Naive thymus-derived CD8-positive, alpha-beta T cell (primary cell): Measurements from ENCODE around the gene ATP5IF1. TPM values are rescaled to one million over a fixed set of nuclear protein-coding genes. Genes with fewer than 3 reads are reported as not detected.

Experiments used
- ATAC-seq, 2 donors: fragments of 150-1000 bp; cut with Tn5 transposase in 1 of 2; sonication (Bioruptor Pico), chemical (Tn5 transposase) in 1 of 2; 1 replicate in 1 of 2; 2 replicates in 1 of 2; pipeline ENCODE4 v1.10.0; 2021; ENCODE audit warnings: mild to moderate bottlenecking in 2 of 2, moderate library complexity in 2 of 2
- POLR2A ChIA-PET: fragments of 350-600 bp; sonication (Branson Sonifier 250); formaldehyde crosslinking; loops from one replicate; lab custom pipeline; 2021; ENCODE audit warnings: antibody characterized with exemption; lab: Charles Lee
- DNase-seq, 10 donors: peaks; one replicate each; pipeline versions ENCODE4 v3.0.0 to v3.0.0-alpha.2; 2020 to 2022
- H3K27ac Mint-ChIP-seq, 10 donors: one replicate each; pipeline ENCODE4 v1.8.0; 2020 to 2022; ENCODE audit warnings: mild to moderate bottlenecking in 10 of 10, mixed read lengths in 10 of 10, moderate library complexity in 4 of 10, inconsistent platforms in 1 of 10
- H3K27me3 Mint-ChIP-seq, 5 donors: one replicate each; pipeline ENCODE4 v1.8.0; 2021 to 2022; ENCODE audit warnings: mixed read lengths in 5 of 5
- H3K36me3 Mint-ChIP-seq, 3 donors: one replicate each; pipeline ENCODE4 v1.8.0; 2020 to 2022; ENCODE audit warnings: mixed read lengths in 3 of 3, mild to moderate bottlenecking in 2 of 3, inconsistent platforms in 1 of 3
- H3K4me1 Mint-ChIP-seq, 4 donors: one replicate each; pipeline ENCODE4 v1.8.0; 2021 to 2022; ENCODE audit warnings: mixed read lengths in 4 of 4
- H3K4me3 Mint-ChIP-seq, 10 donors: one replicate each; pipeline ENCODE4 v1.8.0; 2020 to 2022; ENCODE audit warnings: mild to moderate bottlenecking in 10 of 10, mixed read lengths in 10 of 10, moderate library complexity in 6 of 10, inconsistent platforms in 1 of 10
- H3K9me3 Mint-ChIP-seq, 9 donors: one replicate each; pipeline ENCODE4 v1.8.0; 2020 to 2022; ENCODE audit warnings: mixed read lengths in 9 of 9, mild to moderate bottlenecking in 3 of 9, inconsistent platforms in 1 of 9, moderate library complexity in 1 of 9
- polyA plus RNA-seq, 3 donors: library from polyadenylated mRNA; unstranded; fragments of 300-500 nt; fragmentation: Illumina TruSeq; gene quantifications; one replicate each; pipeline ENCODE4 v1.2.3, GENCODE V29; 2021
- total RNA-seq, 8 experiments: library from RNA in 2 of 8; stranded (reverse) in 2 of 8; gene quantifications; one replicate each; pipeline ENCODE4 v1.2.3 and lab custom pipeline; 2021 to 2026

The ATP5IF1 gene
- total and polyA plus RNA-seq, 5 experiments from 2014 or later, result 113 to 666 (median 468) TPM

- DNase-seq (no peak), ATAC-seq (no peak)
- peak overlapping the region; percentile 16 to 74 (median 58) for H3K4me3 Mint-ChIP-seq
- peaks cover 23 to 78% (median 48%) of the 10 kb centered on the region in 3 donors for H3K36me3 Mint-ChIP-seq
- peaks cover 4 to 14% (median 7%) of the 10 kb centered on the region in 9 donors for H3K9me3 Mint-ChIP-seq
- POLR2A ChIA-PET, result interaction anchor here (0.6 kb wide), 1 partner anchor 64 kb away, joined by 6 read pairs; no protein-coding TSS in a partner anchor
- H3K27me3 Mint-ChIP-seq, result no peaks in the 10 kb centered on the region
- peak overlapping the region in 5 of 10 donors; percentile 7 to 85 (median 53) for H3K27ac Mint-ChIP-seq
- peaks cover 18 to 43% (median 37%) of the 10 kb centered on the region in 4 donors for H3K4me1 Mint-ChIP-seq
Measured at GRCh38 chr1:28200234-28200873, 35.6 kb upstream of the ATP5IF1 start.

GRCh38 chr1:28205243-28205642 lies 30.7 kb upstream of the ATP5IF1 start:
- no peak for DNase-seq

GRCh38 chr1:28208818-28209441 lies 27.0 kb upstream of the ATP5IF1 start:
- Mint-ChIP-seq H3K4me3 (no peak overlapping the region), H3K27me3 (no peaks in the 10 kb centered on the region), H3K36me3 (peaks cover under 1 to 75% (median 10%) of the 10 kb centered on the region in 3 donors), H3K27ac (no peak overlapping the region), H3K9me3 (no peaks in the 10 kb centered on the region), H3K4me1 (peaks cover 2 to 7% (median 2%) of the 10 kb centered on the region in 4 donors)
- ATAC-seq (peak; percentile 80 to 87), DNase-seq (peak; percentile 26 to 79 (median 58))
- POLR2A ChIA-PET, result interaction anchor here (0.7 to 0.9 kb wide), 3 partner anchors 73 to 126 kb away, joined by 3 read pairs; no protein-coding TSS in a partner anchor

More at GRCh38 chr1:28205243-28205642, 30.7 kb upstream of the ATP5IF1 start:
- H3K27ac Mint-ChIP-seq, result no peak overlapping the region
- no peak for ATAC-seq
- no peaks in the 10 kb centered on the region for H3K27me3 Mint-ChIP-seq
- no peak overlapping the region for H3K4me3 Mint-ChIP-seq
- POLR2A ChIA-PET, result no interaction called here
- H3K9me3 Mint-ChIP-seq, result peaks cover 0 to 2% (median 0%) of the 10 kb centered on the region in 9 donors
- peaks cover 13 to 86% (median 29%) of the 10 kb centered on the region in 3 donors for H3K36me3 Mint-ChIP-seq
- peaks cover 4 to 15% (median 12%) of the 10 kb centered on the region in 4 donors for H3K4me1 Mint-ChIP-seq

GRCh38 chr1:28209700-28210099 lies 26.2 kb upstream of the ATP5IF1 start:
- Mint-ChIP-seq H3K9me3 (no peaks in the 10 kb centered on the region), H3K36me3 (peaks cover 0 to 72% (median 6%) of the 10 kb centered on the region in 3 donors), H3K4me3 (no peak overlapping the region), H3K27ac (no peak overlapping the region), H3K27me3 (no peaks in the 10 kb centered on the region), H3K4me1 (peaks cover 2 to 7% (median 2%) of the 10 kb centered on the region in 4 donors)
- ATAC-seq (no peak), DNase-seq (no peak)
- POLR2A ChIA-PET, result interaction anchor here (0.6 kb wide), 1 partner anchor 120 kb away, joined by 6 read pairs; no protein-coding TSS in a partner anchor

GRCh38 chr1:28213315-28213714 lies 22.6 kb upstream of the ATP5IF1 start:
- ATAC-seq (no peak), DNase-seq (no peak)
- Mint-ChIP-seq H3K4me3 (no peak overlapping the region), H3K36me3 (peaks cover 0 to 73% (median 3%) of the 10 kb centered on the region in 3 donors), H3K27ac (no peak overlapping the region), H3K27me3 (no peaks in the 10 kb centered on the region), H3K9me3 (no peaks in the 10 kb centered on the region), H3K4me1 (peaks cover 2 to 11% (median 3%) of the 10 kb centered on the region in 4 donors)
- POLR2A ChIA-PET, result interaction anchor here (0.7 kb wide), 1 partner anchor 122 kb away, joined by 3 read pairs; no protein-coding TSS in a partner anchor

- H3K36me3 Mint-ChIP-seq, result peaks cover 5 to 61% (median 16%) of the 10 kb centered on the region in 3 donors
- ATAC-seq (no peak), DNase-seq (no peak)
- H3K4me1 Mint-ChIP-seq, result peaks cover 12 to 37% (median 28%) of the 10 kb centered on the region in 4 donors
- H3K27ac Mint-ChIP-seq, result peak overlapping the region in 1 of 10 donors; percentile 38
- H3K4me3 Mint-ChIP-seq, result no peak overlapping the region
- no peaks in the 10 kb centered on the region for H3K9me3 Mint-ChIP-seq
- no peaks in the 10 kb centered on the region for H3K27me3 Mint-ChIP-seq
- POLR2A ChIA-PET, result interaction anchor here (0.6 kb wide), 1 partner anchor 278 kb away, joined by 3 read pairs; no protein-coding TSS in a partner anchor
Measured at GRCh38 chr1:28229089-28229488, 6.8 kb upstream of the ATP5IF1 start.

GRCh38 chr1:28229996-28230395 lies 5.9 kb upstream of the ATP5IF1 start:
- peaks cover 12 to 37% (median 28%) of the 10 kb centered on the region in 4 donors for H3K4me1 Mint-ChIP-seq
- peak overlapping the region in 3 of 10 donors; percentile 40 to 49 (median 48) for H3K27ac Mint-ChIP-seq
- no peak for DNase-seq
- POLR2A ChIA-PET, result interaction anchor here (9.4 kb wide), 1 partner anchor 16 kb away, joined by 183 read pairs; no protein-coding TSS in a partner anchor
- H3K4me3 Mint-ChIP-seq, result peak overlapping the region in 5 of 10 donors; percentile 7 to 76 (median 27)
- no peaks in the 10 kb centered on the region for H3K27me3 Mint-ChIP-seq
- ATAC-seq, result no peak
- H3K36me3 Mint-ChIP-seq, result peaks cover 5 to 52% (median 12%) of the 10 kb centered on the region in 3 donors
- H3K9me3 Mint-ChIP-seq, result no peaks in the 10 kb centered on the region

GRCh38 chr1:28232558-28233263 lies 3.2 kb upstream of the ATP5IF1 start, which contains the start of gene DNAJC8:
DNAJC8 (minus strand) TSS chr1:28233029; CDS start chr1:28232998, 31 bp downstream.
- Mint-ChIP-seq H3K4me3 (peak within 1 kb of the TSS; percentile 95 to 100 (median 99)), H3K4me1 (peaks cover 12 to 37% (median 28%) of the 10 kb centered on the region in 4 donors), H3K27me3 (no peaks in the 10 kb centered on the region), H3K27ac (peak within 1 kb of the TSS; percentile 97 to 100 (median 99)), H3K9me3 (no peaks in the 10 kb centered on the region), H3K36me3 (peaks cover 5 to 26% (median 5%) of the 10 kb centered on the region in 3 donors)
- ATAC-seq, result peak; percentile 59 to 64
- peak; percentile 87 to 97 (median 91) for DNase-seq
- POLR2A ChIA-PET, result interaction anchor here (0.9 to 9.4 kb wide), 3 partner anchors 14 to 504 kb away, joined by 3 to 183 read pairs (median 6); partner anchors contain the start of genes MED18 and YTHDF2

- H3K9me3 Mint-ChIP-seq, result no peaks in the 10 kb centered on the region
- peak overlapping the region in 9 of 10 donors; percentile 53 to 100 (median 98) for H3K27ac Mint-ChIP-seq
- no peaks in the 10 kb centered on the region for H3K27me3 Mint-ChIP-seq
- POLR2A ChIA-PET, result interaction anchor here (9.4 kb wide), 1 partner anchor 13 kb away, joined by 183 read pairs; no protein-coding TSS in a partner anchor
- H3K36me3 Mint-ChIP-seq, result peaks cover 5 to 22% (median 5%) of the 10 kb centered on the region in 3 donors
- ATAC-seq, result no peak
- H3K4me3 Mint-ChIP-seq, result peak overlapping the region; percentile 30 to 100 (median 80)
- DNase-seq, result no peak
- peaks cover 12 to 37% (median 28%) of the 10 kb centered on the region in 4 donors for H3K4me1 Mint-ChIP-seq
Measured at GRCh38 chr1:28233264-28233606, 2.7 kb upstream of the ATP5IF1 start.

GRCh38 chr1:28236656-28237322 lies 865 bp downstream of the ATP5IF1 start:
- POLR2A ChIA-PET, result interaction anchor here (0.5 to 9.4 kb wide), 11 partner anchors 9 to 344 kb away, joined by 3 to 183 read pairs (median 7); partner anchors contain the start of genes MED18, PHACTR4 and SESN2
- DNase-seq (no peak), ATAC-seq (peak; percentile 0 to 2)
- H3K4me3 Mint-ChIP-seq, result no peak overlapping the region
- H3K27ac Mint-ChIP-seq, result no peak overlapping the region
- no peaks in the 10 kb centered on the region for H3K27me3 Mint-ChIP-seq
- H3K36me3 Mint-ChIP-seq, result peaks cover 2 to 10% (median 5%) of the 10 kb centered on the region in 3 donors
- H3K9me3 Mint-ChIP-seq, result no peaks in the 10 kb centered on the region
- H3K4me1 Mint-ChIP-seq, result peaks cover 8 to 22% (median 14%) of the 10 kb centered on the region in 4 donors

- peaks cover 4 to 24% (median 13%) of the 10 kb centered on the region in 4 donors for H3K4me1 Mint-ChIP-seq
- DNase-seq, result no peak
- no peaks in the 10 kb centered on the region for H3K27me3 Mint-ChIP-seq
- no peaks in the 10 kb centered on the region for H3K9me3 Mint-ChIP-seq
- H3K27ac Mint-ChIP-seq, result peak overlapping the region in 6 of 10 donors; percentile 8 to 69 (median 26)
- POLR2A ChIA-PET, result interaction anchor here (0.7 to 9.4 kb wide), 3 partner anchors 7 to 342 kb away, joined by 3 to 183 read pairs (median 4); no protein-coding TSS in a partner anchor
- peaks cover 0 to 7% (median 0%) of the 10 kb centered on the region in 3 donors for H3K36me3 Mint-ChIP-seq
- ATAC-seq, result no peak
- no peak overlapping the region for H3K4me3 Mint-ChIP-seq
Measured at GRCh38 chr1:28239004-28239403, 3.1 kb downstream of the ATP5IF1 start.
